A673 (cell line): ENCODE measurements around the gene NUDT8. TPM values are rescaled to one million over a fixed set of nuclear protein-coding genes. Genes with fewer than 3 reads are reported as not detected.

ENCODE experiments used
- Bru-seq: library from RNA; stranded (reverse); fragments of 400-500 nt; gene quantifications from one replicate; lab custom pipeline; 2021; lab: Mats Ljungman, UMichigan
- BruChase-seq, 2 experiments: library from RNA; stranded (reverse); fragments of 400-500 nt; gene quantifications; one replicate each; lab custom pipeline; 2021; lab: Mats Ljungman, UMichigan
- BruUV-seq: library from RNA; stranded (reverse); fragments of 400-500 nt; replicated peaks from 2 replicates; lab custom pipeline; 2021; lab: Mats Ljungman, UMichigan
- CTCF ChIA-PET: fragments of 300-600 bp; sonication (Branson Sonifier 250); formaldehyde crosslinking; loops from one replicate; lab custom pipeline; 2022; ENCODE audit warnings: antibody characterized with exemption; lab: Charles Lee
- POLR2A ChIA-PET: fragments of 300-600 bp; sonication (Branson Sonifier 250); formaldehyde crosslinking; loops from one replicate; lab custom pipeline; 2022; ENCODE audit warnings: antibody characterized with exemption; ENCODE audit not compliant: low non-redundant PET; lab: Charles Lee
- DNase-seq: peaks from one replicate; pipeline ENCODE4 v3.0.0-alpha.2; 2015; ENCODE audit warnings: low spot score
- H3K27ac ChIP-seq: fragments of 200-600 bp; sonication (generic); 2 replicates; pipeline ENCODE4 v1.5.1; 2016; ENCODE audit warnings: mixed run types, low read depth, mild to moderate bottlenecking, mixed read lengths, antibody characterized with exemption, low read length; ENCODE audit not compliant: poor library complexity, severe bottlenecking
- H3K27me3 ChIP-seq: fragments of 200-600 bp; sonication (generic); replicated peaks from 2 replicates; pipeline ENCODE4 v1.6.1; 2017; ENCODE audit warnings: mixed run types, low read depth, mild to moderate bottlenecking, mixed read lengths, antibody characterized with exemption, low read length; ENCODE audit not compliant: insufficient read depth, poor library complexity
- H3K36me3 ChIP-seq: fragments of 200-600 bp; sonication (generic); 2 replicates; pipeline ENCODE4 v1.6.1; 2016; ENCODE audit warnings: mixed run types, mild to moderate bottlenecking, mixed read lengths, antibody characterized with exemption, low read length; ENCODE audit not compliant: insufficient read depth, poor library complexity, severe bottlenecking
- H3K4me1 ChIP-seq: fragments of 200-600 bp; sonication (generic); 2 replicates; pipeline ENCODE4 v1.6.1; 2017; ENCODE audit warnings: mixed run types, mild to moderate bottlenecking, mixed read lengths, antibody characterized with exemption, low read length; ENCODE audit not compliant: insufficient read depth, poor library complexity, severe bottlenecking
- H3K4me3 ChIP-seq: fragments of 200-600 bp; sonication (generic); 2 replicates; pipeline ENCODE4 v1.5.1; 2016; ENCODE audit warnings: low read depth, mixed run types, mild to moderate bottlenecking, mixed read lengths, low read length; ENCODE audit not compliant: poor library complexity, severe bottlenecking
- H3K9me3 ChIP-seq: fragments of 200-600 bp; sonication (generic); 2 replicates; pipeline ENCODE4 v1.6.1; 2016; ENCODE audit warnings: mixed run types, low read depth, mild to moderate bottlenecking, mixed read lengths, antibody characterized with exemption, low read length; ENCODE audit not compliant: poor library complexity, severe bottlenecking
- CTCF ChIP-seq: fragments of 300-800, 200-600 bp; sonication (generic); conservative IDR thresholded peaks from 2 replicates; pipeline ENCODE4 v1.5.1; 2017; ENCODE audit warnings: low read depth, mild to moderate bottlenecking, antibody characterized with exemption, low read length, moderate library complexity, mixed read lengths
- EZH2 ChIP-seq: fragments of 200-600 bp; sonication (generic); IDR thresholded peaks from 2 replicates; pipeline ENCODE4 v1.6.1; 2017; ENCODE audit warnings: borderline replicate concordance, low read depth, mild to moderate bottlenecking, mixed read lengths, antibody characterized with exemption, low read length; ENCODE audit not compliant: poor library complexity, severe bottlenecking
- intact Hi-C: fragments of 100-400 bp; cut with micrococcal nuclease; formaldehyde crosslinking; loops from one replicate; pipeline ENCODE4 v1.10.0; 2022; ENCODE audit not compliant: unreplicated experiment
- long read RNA-seq: library from polyadenylated mRNA; stranded (forward); transcript quantifications from one replicate; pipeline ENCODE4 v2.0.0, GENCODE V29; 2022
- total RNA-seq: library from RNA; stranded (reverse); gene quantifications from 2 replicates; pipeline ENCODE4 v1.2.3, GENCODE V29; 2021

The NUDT8 gene
- total RNA-seq (3.4 and 4.7 TPM in 2 replicates), Bru-seq, nascent RNA (percentile 32 among the genes with signal in this experiment), BruChase-seq, experiment 1, labeled RNA remaining after a 2-hour chase (percentile 32 among the genes with signal in this experiment), BruChase-seq, experiment 2, labeled RNA remaining after a 6-hour chase (percentile 25 among the genes with signal in this experiment)
- long read RNA-seq, transcript NUDT8-202 (4 exons, 728 nt) = major isoform, 7 of 10 reads
- long read RNA-seq, partial matches to known transcripts = 0 of 10 reads
- long read RNA-seq, other reads (novel, unspliced or antisense) = 0 of 10 reads

- Histone ChIP-seq H3K9me3 (no peaks in the 10 kb centered on the region), H3K4me3 (peak within 1 kb of the TSS; percentile 61), H3K27me3 (no peaks in the 10 kb centered on the region), H3K27ac (peak within 1 kb of the TSS; percentile 83), H3K36me3 (no peaks in the 10 kb centered on the region), H3K4me1 (peaks cover 11% of the 10 kb centered on the region)
- TF ChIP-seq EZH2 (no peak), CTCF (peak; percentile 94)
- peak; percentile 93 for DNase-seq
- ChIA-PET CTCF (interaction anchor here (0.6 to 2.4 kb wide), 10 partner anchors 10 to 209 kb away, joined by 3 to 16 read pairs (median 4); no protein-coding TSS in a partner anchor), POLR2A (interaction anchor here (0.6 to 0.9 kb wide), 2 partner anchors 15 to 368 kb away, joined by 3 to 5 read pairs; no protein-coding TSS in a partner anchor)
- intact Hi-C loops = loop anchor here (5.0 kb wide), 1 partner anchor 173 kb away; no protein-coding TSS in a partner anchor
- no TSS peak for BruUV-seq
Measured at GRCh38 chr11:67629386-67630227, at the start of gene NUDT8. TSS of gene NUDT8 (minus strand) at chr11:67629937. CDS start at chr11:67629911, 26 bp downstream.

GRCh38 chr11:67675058-67675747 lies 45.5 kb upstream of the NUDT8 start:
- POLR2A ChIA-PET = no interaction called here
- CTCF ChIA-PET = no interaction called here
- TF ChIP-seq CTCF (no peak), EZH2 (no peak)

GRCh38 chr11:67674442-67674871 lies 44.7 kb upstream of the NUDT8 start, which contains the start of gene ALDH3B2:
TSS of gene ALDH3B2 (minus strand) at chr11:67674623. CDS start at chr11:67666935, 7,688 bp downstream.
- Histone ChIP-seq H3K36me3 (no peaks in the 10 kb centered on the region), H3K4me1 (no peaks in the 10 kb centered on the region), H3K27me3 (peaks cover 35% of the 10 kb centered on the region), H3K9me3 (no peaks in the 10 kb centered on the region), H3K4me3 (no peak within 1 kb of the TSS), H3K27ac (no peak within 1 kb of the TSS)
- no peak for DNase-seq
- BruUV-seq = no TSS peak
- TF ChIP-seq CTCF (no peak), EZH2 (no peak)
- CTCF ChIA-PET = no interaction called here
- POLR2A ChIA-PET = no interaction called here
- intact Hi-C loops = no loop called here

More at GRCh38 chr11:67675058-67675747, 45.5 kb upstream of the NUDT8 start:
- Histone ChIP-seq H3K36me3 (no peaks in the 10 kb centered on the region), H3K4me1 (no peaks in the 10 kb centered on the region), H3K9me3 (no peaks in the 10 kb centered on the region), H3K27ac (no peak overlapping the region), H3K27me3 (peaks cover 35% of the 10 kb centered on the region), H3K4me3 (no peak overlapping the region)
- DNase-seq = no peak
- intact Hi-C loops = no loop called here
- no TSS peak for BruUV-seq
